Liver (tissue), 9 donors: Measurements from ENCODE around the gene PHOX2A. TPM values are rescaled to one million over a fixed set of nuclear protein-coding genes. Genes with fewer than 3 reads are reported as not detected.

ENCODE experiments used
- DNase-seq: peaks from one replicate; pipeline ENCODE4 v3.0.0-alpha.2; 2017; ENCODE audit warnings: low spot score
- H3K27ac ChIP-seq, 2 donors: one replicate each; pipeline ENCODE4 v1.7.0; 2013; ENCODE audit warnings: inconsistent platforms in 2 of 2, low read length in 2 of 2, control low read depth in 1 of 2, low read depth in 1 of 2, mild to moderate bottlenecking in 1 of 2
- H3K27me3 ChIP-seq, 4 donors: one replicate each; pipeline versions ENCODE4 v1.6.1 to v1.7.0; 2013; ENCODE audit warnings: low read length in 3 of 4, inconsistent platforms in 1 of 4, mild to moderate bottlenecking in 1 of 4, moderate library complexity in 1 of 4; ENCODE audit not compliant: control insufficient read depth in 4 of 4, insufficient read depth in 4 of 4
- H3K36me3 ChIP-seq, 4 donors: one replicate each; pipeline versions ENCODE4 v1.6.1 to v1.7.0; 2013; ENCODE audit warnings: low read length in 3 of 4, mild to moderate bottlenecking in 3 of 4, low read depth in 1 of 4, moderate library complexity in 1 of 4; ENCODE audit not compliant: control insufficient read depth in 4 of 4, insufficient read depth in 3 of 4
- H3K4me1 ChIP-seq, 4 donors: one replicate each; pipeline versions ENCODE4 v1.6.1 to v1.7.0; 2013; ENCODE audit warnings: low read length in 3 of 4, mild to moderate bottlenecking in 3 of 4, moderate library complexity in 1 of 4; ENCODE audit not compliant: control insufficient read depth in 4 of 4, insufficient read depth in 4 of 4
- H3K4me3 ChIP-seq, 3 donors: one replicate each; pipeline versions ENCODE4 v1.6.1 to v1.7.0; 2013; ENCODE audit warnings: low read length in 3 of 3, control low read depth in 1 of 3, low read depth in 1 of 3, mild to moderate bottlenecking in 1 of 3
- H3K9ac ChIP-seq, 2 donors: one replicate each; pipeline ENCODE4 v1.7.0; 2013; ENCODE audit warnings: low read length in 2 of 2, mild to moderate bottlenecking in 2 of 2, moderate library complexity in 2 of 2, control low read depth in 1 of 2, low read depth in 1 of 2
- H3K9me3 ChIP-seq, 4 donors: one replicate each; pipeline versions ENCODE4 v1.6.1 to v1.7.0; 2013; ENCODE audit warnings: low read length in 3 of 4; ENCODE audit not compliant: control insufficient read depth in 4 of 4
- EGR1 ChIP-seq, 2 donors: IDR thresholded peaks; 2 replicates each; pipeline ENCODE4 v1.6.1; 2016 to 2018; ENCODE audit warnings: antibody characterized with exemption in 2 of 2, low read depth in 2 of 2
- FOXA1 ChIP-seq: IDR thresholded peaks from 2 replicates; pipeline ENCODE4 v1.6.1; 2016; ENCODE audit warnings: antibody characterized with exemption
- FOXA2 ChIP-seq: IDR thresholded peaks from 2 replicates; pipeline ENCODE4 v1.6.1; 2016; ENCODE audit warnings: antibody characterized with exemption
- GABPA ChIP-seq, 2 donors: IDR thresholded peaks in 1 of 2; conservative IDR thresholded peaks in 1 of 2; 2 replicates each; pipeline ENCODE4 v1.6.1; 2016; ENCODE audit warnings: antibody characterized with exemption in 2 of 2, mild to moderate bottlenecking in 1 of 2, moderate library complexity in 1 of 2
- HNF4A ChIP-seq, 2 donors: conservative IDR thresholded peaks; 2 replicates each; pipeline ENCODE4 v1.6.1; 2016; ENCODE audit warnings: antibody characterized with exemption in 2 of 2, mild to moderate bottlenecking in 2 of 2
- HNF4G ChIP-seq: IDR thresholded peaks from 2 replicates; pipeline ENCODE4 v1.6.1; 2016; ENCODE audit warnings: antibody characterized with exemption
- MAX ChIP-seq: IDR thresholded peaks from 2 replicates; pipeline ENCODE4 v1.6.1; 2016; ENCODE audit warnings: antibody characterized with exemption
- NR2F2 ChIP-seq: IDR thresholded peaks from 2 replicates; pipeline ENCODE4 v1.6.1; 2016; ENCODE audit warnings: antibody characterized with exemption
- RAD21 ChIP-seq, 2 donors: IDR thresholded peaks; 2 replicates each; pipeline ENCODE4 v1.6.1; 2016; ENCODE audit warnings: antibody characterized with exemption in 2 of 2, mild to moderate bottlenecking in 2 of 2
- REST ChIP-seq: IDR thresholded peaks from 2 replicates; pipeline ENCODE4 v1.6.1; 2016; ENCODE audit warnings: antibody characterized with exemption, mild to moderate bottlenecking
- RXRA ChIP-seq, 2 donors: IDR thresholded peaks; 2 replicates each; pipeline ENCODE4 v1.6.1; 2017 to 2018; ENCODE audit warnings: antibody characterized with exemption in 2 of 2, mild to moderate bottlenecking in 1 of 2
- SP1 ChIP-seq: IDR thresholded peaks from 2 replicates; pipeline ENCODE4 v1.6.1; 2018; ENCODE audit warnings: antibody characterized with exemption, mild to moderate bottlenecking
- YY1 ChIP-seq: IDR thresholded peaks from 2 replicates; pipeline ENCODE4 v1.6.1; 2016; ENCODE audit warnings: antibody characterized with exemption, mild to moderate bottlenecking
- WGBS: extraction: QIAGEN DNeasy Blood & Tissue Kit; methylation state at CpG from one replicate; pipeline ENCODE4 v1.1.7; 2013; 5-methylcytosine and 5-hydroxymethylcytosine counted together
- polyA plus RNA-seq, 2 donors: library from polyadenylated mRNA; stranded (reverse) in 1 of 2; unstranded in 1 of 2; fragments of 200-250 nt in 1 of 2; fragments of >200 nt in 1 of 2; fragmentation: Nextera tagmentation in 1 of 2; extraction: Ambion mirVana in 1 of 2; gene quantifications; one replicate each; pipeline versions ENCODE4 v1.2.1 to v1.2.3, GENCODE V29; 2013 to 2015
- total RNA-seq, 2 donors: library from RNA; depleted of rRNA; stranded (reverse); fragments of >200 nt; gene quantifications; one replicate each; pipeline ENCODE4 v1.2.3, GENCODE V29; 2014
- donor health status: healthy.
- donor health status: healthy.
- donor health status: healthy.
- donor health status: healthy.
- donor health status: healthy.

The PHOX2A gene
- total and polyA plus RNA-seq, 4 donors = not detected

- no peak for TF ChIP-seq REST
- TF ChIP-seq YY1 = no peak
- no peak for TF ChIP-seq HNF4A (conservative IDR thresholded peaks at IDR 0.05)
- TF ChIP-seq FOXA1 = no peak
- TF ChIP-seq FOXA2 = no peak
- TF ChIP-seq RXRA (IDR thresholded peaks at IDR 0.05) = no peak
- TF ChIP-seq SP1 = no peak
These were observed 11.5 kb downstream of the PHOX2A start (continued) for GRCh38 chr11:72232260-72233055.

GRCh38 chr11:72231396-72232259 is 12.3 kb downstream of the PHOX2A start:
- Histone ChIP-seq H3K27me3 (no peaks in the 10 kb centered on the region), H3K9me3 (no peaks in the 10 kb centered on the region), H3K4me1 (no peaks in the 10 kb centered on the region), H3K4me3 (no peak overlapping the region), H3K27ac (no peak overlapping the region), H3K9ac (no peak overlapping the region), H3K36me3 (peaks cover 25 to 83% (median 43%) of the 10 kb centered on the region in 4 donors)
- DNase-seq = no peak
- 93% methylated on average over 9 of the region's 9 CpGs for WGBS
- no peak for TF ChIP-seq MAX
- no peak for TF ChIP-seq HNF4A (conservative IDR thresholded peaks at IDR 0.05)
- no peak for TF ChIP-seq HNF4G
- TF ChIP-seq GABPA (IDR thresholded peaks at IDR 0.05 in 1 of 2, conservative IDR thresholded peaks at IDR 0.05 in 1 of 2) = no peak
- TF ChIP-seq SP1 = no peak
- no peak for TF ChIP-seq YY1
- no peak for TF ChIP-seq NR2F2
- no peak for TF ChIP-seq REST
- no peak for TF ChIP-seq EGR1 (IDR thresholded peaks at IDR 0.05; ENCODE audit: low read depth in 2 of 2)
- no peak for TF ChIP-seq RAD21 (IDR thresholded peaks at IDR 0.05)
